IMR-90 (cell line): Measurements from ENCODE around the gene SETD2. TPM values are rescaled to one million over a fixed set of nuclear protein-coding genes. Genes with fewer than 3 reads are reported as not detected.
A peak's percentile ranks its signal among the peaks of the same experiment; 100 is the strongest.

ENCODE experiments used
- ATAC-seq: fragments of 200-7000 bp; cut with Tn5 transposase; 2 replicates; pipeline ENCODE4 v1.9.1; 2020; ENCODE audit warnings: low read depth, mild to moderate bottlenecking, moderate library complexity
- BruUV-seq: library from RNA; stranded (reverse); fragments of 400-500 nt; replicated peaks from 2 replicates; lab custom pipeline; 2021; lab: Mats Ljungman, UMichigan
- CTCF ChIA-PET: fragments of 300-600 bp; formaldehyde crosslinking; extraction: SDS; loops from one replicate; lab custom pipeline; 2021; ENCODE audit warnings: antibody characterized with exemption; lab: Yijun Ruan, JAX
- POLR2A ChIA-PET: fragments of 300-600 bp; sonication (Branson Sonifier 250); formaldehyde crosslinking; loops from one replicate; lab custom pipeline; 2022; ENCODE audit warnings: antibody characterized with exemption; ENCODE audit not compliant: unreplicated experiment; lab: Charles Lee
- DNase-seq: peaks from one replicate; pipeline ENCODE4 v3.0.0; 2013
- H2AFZ ChIP-seq: replicated peaks from 2 replicates; pipeline ENCODE3; 2013; ENCODE audit warnings: low read length, mild to moderate bottlenecking; ENCODE audit not compliant: poor library complexity
- H2AK5ac ChIP-seq: 2 replicates; pipeline ENCODE4 v1.6.1; 2013; ENCODE audit warnings: low read depth, low read length, inconsistent platforms
- H2AK9ac ChIP-seq: replicated peaks from 2 replicates; pipeline ENCODE3; 2013; ENCODE audit warnings: mild to moderate bottlenecking, low read depth, low read length, moderate library complexity; ENCODE audit not compliant: poor library complexity
- H2BK120ac ChIP-seq: 2 replicates; pipeline ENCODE4 v1.6.1; 2013; ENCODE audit warnings: low read depth, low read length, inconsistent platforms
- H2BK15ac ChIP-seq: 3 replicates; pipeline ENCODE4 v1.6.1; 2013; ENCODE audit warnings: low read depth, low read length, inconsistent platforms
- H2BK20ac ChIP-seq: 2 replicates; pipeline ENCODE4 v1.6.1; 2013; ENCODE audit warnings: low read depth, mild to moderate bottlenecking, inconsistent platforms, low read length, moderate library complexity
- H2BK5ac ChIP-seq: 2 replicates; pipeline ENCODE4 v1.6.1; 2013; ENCODE audit warnings: mild to moderate bottlenecking, low read depth, low read length, inconsistent platforms; ENCODE audit not compliant: poor library complexity, severe bottlenecking
- H3K14ac ChIP-seq: replicated peaks from 2 replicates; pipeline ENCODE4 v1.6.1; 2013; ENCODE audit warnings: low read depth, low read length, inconsistent platforms
- H3K18ac ChIP-seq: 2 replicates; pipeline ENCODE4 v1.6.1; 2013; ENCODE audit warnings: low read depth, low read length, control low read depth
- H3K23ac ChIP-seq: 2 replicates; pipeline ENCODE4 v1.6.1; 2013; ENCODE audit warnings: low read depth, low read length, inconsistent platforms
- H3K27ac ChIP-seq: 2 replicates; pipeline ENCODE4 v1.5.1; 2013; ENCODE audit warnings: mild to moderate bottlenecking, control low read depth, low read length; ENCODE audit not compliant: insufficient read depth
- H3K27me3 ChIP-seq: 2 replicates; pipeline ENCODE4 v1.6.1; 2013; ENCODE audit warnings: low read length; ENCODE audit not compliant: control insufficient read depth, insufficient read depth
- H3K36me3 ChIP-seq: 2 replicates; pipeline ENCODE4 v1.6.1; 2013; ENCODE audit warnings: low read length, mixed read lengths; ENCODE audit not compliant: control insufficient read depth, insufficient read depth
- H3K4ac ChIP-seq: 2 replicates; pipeline ENCODE4 v1.6.1; 2013; ENCODE audit warnings: low read depth, low read length, inconsistent platforms
- H3K4me1 ChIP-seq: 2 replicates; pipeline ENCODE4 v1.6.1; 2013; ENCODE audit warnings: low read length, mixed read lengths; ENCODE audit not compliant: control insufficient read depth, insufficient read depth
- H3K4me2 ChIP-seq: 2 replicates; pipeline ENCODE4 v1.6.1; 2013; ENCODE audit warnings: low read depth, mild to moderate bottlenecking, control low read depth, low read length, moderate library complexity
- H3K4me3 ChIP-seq: 2 replicates; pipeline ENCODE4 v1.5.1; 2013; ENCODE audit warnings: low read depth, mild to moderate bottlenecking, control low read depth, low read length, moderate library complexity; ENCODE audit not compliant: insufficient read depth
- H3K56ac ChIP-seq: 2 replicates; pipeline ENCODE4 v1.6.1; 2013; ENCODE audit warnings: low read length, inconsistent platforms; ENCODE audit not compliant: insufficient read depth; ENCODE audit errors: extremely low read depth
- H3K79me1 ChIP-seq, 2 experiments: 2 replicates each; pipeline ENCODE4 v1.6.1; 2013; ENCODE audit warnings: low read length in 2 of 2, inconsistent platforms in 1 of 2, low read depth in 1 of 2
- H3K9ac ChIP-seq: 2 replicates; pipeline ENCODE4 v1.6.1; 2013; ENCODE audit warnings: low read depth, low read length, control low read depth
- H3K9me1 ChIP-seq: 2 replicates; pipeline ENCODE4 v1.6.1; 2013; ENCODE audit warnings: low read length, inconsistent platforms; ENCODE audit not compliant: insufficient read depth
- H3K9me3 ChIP-seq: 2 replicates; pipeline ENCODE4 v1.6.1; 2013; ENCODE audit warnings: low read length; ENCODE audit not compliant: control insufficient read depth, insufficient read depth
- H4K20me1 ChIP-seq: 2 replicates; pipeline ENCODE4 v1.6.1; 2013; ENCODE audit warnings: low read length, inconsistent platforms; ENCODE audit not compliant: insufficient read depth
- H4K5ac ChIP-seq: 2 replicates; pipeline ENCODE4 v1.6.1; 2013; ENCODE audit warnings: mild to moderate bottlenecking, low read depth, low read length, control low read depth
- H4K8ac ChIP-seq, 2 experiments: 2 replicates each; pipeline ENCODE4 v1.6.1; 2013; ENCODE audit warnings: low read depth in 2 of 2, low read length in 2 of 2, control low read depth in 1 of 2, inconsistent platforms in 1 of 2
- H4K91ac ChIP-seq: 2 replicates; pipeline ENCODE4 v1.6.1; 2013; ENCODE audit warnings: low read depth, low read length, inconsistent platforms; ENCODE audit not compliant: insufficient read depth
- BHLHE40 ChIP-seq: fragments of 150-350 bp; IDR thresholded peaks from 2 replicates; pipeline ENCODE4 v1.6.1; 2016; ENCODE audit warnings: mild to moderate bottlenecking, low read depth, low read length
- CEBPB ChIP-seq: IDR thresholded peaks from 2 replicates; pipeline ENCODE4 v1.6.1; 2012; ENCODE audit warnings: low read depth, low read length, improper control_type of control experiment
- CHD1 ChIP-seq: IDR thresholded peaks from 2 replicates; pipeline ENCODE4 v1.6.1; 2012; ENCODE audit warnings: low read depth, low read length, improper control_type of control experiment
- FOS ChIP-seq: fragments of 150-350 bp; IDR thresholded peaks from 2 replicates; pipeline ENCODE4 v1.6.1; 2016; ENCODE audit warnings: low read depth, low read length
- MAFK ChIP-seq: IDR thresholded peaks from 2 replicates; pipeline ENCODE4 v1.6.1; 2012; ENCODE audit warnings: low read depth, low read length, improper control_type of control experiment
- MAZ ChIP-seq: IDR thresholded peaks from 2 replicates; pipeline ENCODE4 v1.6.1; 2012; ENCODE audit warnings: low read depth, mild to moderate bottlenecking, low read length, improper control_type of control experiment, moderate library complexity, borderline replicate concordance
- MXI1 ChIP-seq: IDR thresholded peaks from 2 replicates; pipeline ENCODE4 v1.6.1; 2012; ENCODE audit warnings: low read depth, mild to moderate bottlenecking, low read length, moderate library complexity, borderline replicate concordance
- NFE2L2 ChIP-seq: fragments of 150-350 bp; IDR thresholded peaks from 2 replicates; pipeline ENCODE4 v1.6.1; 2016; ENCODE audit warnings: low read depth, mild to moderate bottlenecking, low read length
- POLR2A ChIP-seq: IDR thresholded peaks from 2 replicates; pipeline ENCODE4 v1.6.1; 2012; ENCODE audit warnings: mild to moderate bottlenecking, low read depth, low read length
- RAD21 ChIP-seq: IDR thresholded peaks from 2 replicates; pipeline ENCODE4 v1.6.1; 2012; ENCODE audit warnings: low read length, improper control_type of control experiment
- RCOR1 ChIP-seq: IDR thresholded peaks from 2 replicates; pipeline ENCODE4 v1.6.1; 2012; ENCODE audit warnings: mild to moderate bottlenecking, low read length, improper control_type of control experiment; ENCODE audit not compliant: insufficient replicate concordance
- RFX5 ChIP-seq: IDR thresholded peaks from 2 replicates; pipeline ENCODE4 v1.8.0; 2012; ENCODE audit warnings: low read depth, mild to moderate bottlenecking, low read length, moderate library complexity
- SMC3 ChIP-seq: fragments of 150-350 bp; IDR thresholded peaks from 2 replicates; pipeline ENCODE4 v1.6.1; 2016; ENCODE audit warnings: low read depth, mild to moderate bottlenecking, antibody characterized with exemption, low read length, moderate library complexity
- WGBS, 2 experiments: methylation state at CpG; one replicate each; pipeline versions ENCODE4 v1.1.5 to v1.1.7; 2013; ENCODE audit warnings: missing lambda C conversion rate in 2 of 2; ENCODE audit not compliant: insufficient read length in 1 of 2; ENCODE audit errors: extremely low coverage in 2 of 2; 5-methylcytosine and 5-hydroxymethylcytosine counted together
- dilution Hi-C: fragments of 300-500 bp; cut with HindIII; formaldehyde crosslinking; loops from one replicate; pipeline ENCODE4 v1.14.3; 2018; ENCODE audit warnings: low sequenced_read_pairs; ENCODE audit not compliant: unreplicated experiment
- in situ Hi-C: fragments of 300-500 bp; cut with MboI; formaldehyde crosslinking; loops from 3 replicates; pipeline ENCODE4 v1.14.3; 2019; ENCODE audit warnings: low sequenced_read_pairs, inconsistent platforms, mixed read lengths
- intact Hi-C: fragments of 100-400 bp; cut with micrococcal nuclease; formaldehyde crosslinking; loops from 2 replicates; pipeline ENCODE4 v1.10.0; 2022
- polyA plus RNA-seq, 3 experiments: library from polyadenylated mRNA; depleted of rRNA; stranded (reverse); fragments of >200 nt; gene quantifications; 2 replicates each; pipeline ENCODE4 v1.2.3, GENCODE V29; 2012; ENCODE audit warnings: low replicate concordance in 1 of 3
- total RNA-seq: library from RNA; depleted of rRNA; stranded (reverse); fragments of >200 nt; gene quantifications from 2 replicates; pipeline ENCODE4 v1.2.3, GENCODE V29; 2012
- TF ChIP-seq, protein P1 (sequence below): fragments of 150-350 bp; IDR thresholded peaks from 2 replicates; pipeline ENCODE4 v1.6.1; 2016; ENCODE audit warnings: low read depth, mild to moderate bottlenecking, low read length, moderate library complexity, borderline replicate concordance
- TF ChIP-seq, protein P2 (sequence below): conservative IDR thresholded peaks from 2 replicates; pipeline ENCODE4 v1.5.1; 2012; ENCODE audit warnings: mild to moderate bottlenecking, low read depth, low read length, improper control_type of control experiment
- TF ChIP-seq, protein P3 (sequence below): fragments of 150-350 bp; IDR thresholded peaks from 2 replicates; pipeline ENCODE4 v1.6.1; 2017; ENCODE audit warnings: mild to moderate bottlenecking, antibody characterized with exemption, low read length, low read depth

Gene SETD2
- total and polyA plus RNA-seq, 2 of the 4 experiments (the other 2 are of a cell fraction): 18.3 to 20.1 TPM

DNA sequence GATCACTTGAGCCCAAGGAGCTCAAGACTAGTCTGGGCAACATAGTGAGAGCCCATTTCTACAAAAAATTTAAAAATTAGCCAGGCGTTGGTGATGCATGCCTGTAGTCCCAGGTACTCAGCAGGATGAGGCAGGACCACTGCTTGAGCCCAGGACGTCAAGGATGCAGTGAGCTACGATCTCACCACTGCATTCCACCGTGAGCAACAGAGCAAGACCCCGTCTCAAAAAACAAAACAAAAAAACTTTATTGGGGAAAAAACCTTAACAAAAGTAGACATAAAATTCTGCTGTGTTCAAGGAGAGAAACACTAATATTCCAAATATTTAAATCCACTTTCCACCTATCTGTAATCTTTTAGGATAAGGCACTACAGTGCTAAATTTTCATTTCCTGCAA lies 20.8 kb downstream of the SETD2 start:
- Histone ChIP-seq H2BK15ac (no peak overlapping the region), H2AK9ac (no peak overlapping the region), H3K4me2 (no peak overlapping the region), H2BK20ac (no peak overlapping the region), H3K4me1 (no peaks in the 10 kb centered on the region; the same call in 1 of the 2 replicates), H2BK120ac (no peak overlapping the region), H3K9me1 (peaks cover 11% of the 10 kb centered on the region), H3K4me3 (no peak overlapping the region), H4K91ac (no peak overlapping the region), H4K5ac (no peak overlapping the region), H3K4ac (no peak overlapping the region), H2AK5ac (no peak overlapping the region; the same call in 1 of the 2 replicates), H3K9ac (no peak overlapping the region), H4K20me1 (peaks cover 84% of the 10 kb centered on the region), H3K36me3 (no peaks in the 10 kb centered on the region), H3K18ac (no peak overlapping the region), H3K27me3 (no peaks in the 10 kb centered on the region), H3K27ac (no peak overlapping the region), H3K9me3 (no peaks in the 10 kb centered on the region), H2BK5ac (no peak overlapping the region), H4K8ac (0 out of 4 replicates have a peak overlapping the region, but pooled peaks of 1 of the 2 experiments have one; percentile 21), H2AFZ (no peak overlapping the region), H3K23ac (no peak overlapping the region), H3K79me1 (peaks cover 2 to 63% of the 10 kb centered on the region in 2 experiments; a peak in 3 of 4 replicates), H3K14ac (no peak overlapping the region), H3K56ac (no peak overlapping the region)
- POLR2A ChIA-PET: no interaction called here
- DNase-seq (no peak), ATAC-seq (no peak)
- intact Hi-C loops (no loop called here), in situ Hi-C loops (no loop called here), dilution Hi-C loops (no loop called here)
- no TSS peak for BruUV-seq
- no peak for TF ChIP-seq BHLHE40
- no peak for TF ChIP-seq SMC3
- TF ChIP-seq CHD1: no peak
- no peak for TF ChIP-seq RAD21
- no peak for TF ChIP-seq MAFK
- TF ChIP-seq, protein P1, sequence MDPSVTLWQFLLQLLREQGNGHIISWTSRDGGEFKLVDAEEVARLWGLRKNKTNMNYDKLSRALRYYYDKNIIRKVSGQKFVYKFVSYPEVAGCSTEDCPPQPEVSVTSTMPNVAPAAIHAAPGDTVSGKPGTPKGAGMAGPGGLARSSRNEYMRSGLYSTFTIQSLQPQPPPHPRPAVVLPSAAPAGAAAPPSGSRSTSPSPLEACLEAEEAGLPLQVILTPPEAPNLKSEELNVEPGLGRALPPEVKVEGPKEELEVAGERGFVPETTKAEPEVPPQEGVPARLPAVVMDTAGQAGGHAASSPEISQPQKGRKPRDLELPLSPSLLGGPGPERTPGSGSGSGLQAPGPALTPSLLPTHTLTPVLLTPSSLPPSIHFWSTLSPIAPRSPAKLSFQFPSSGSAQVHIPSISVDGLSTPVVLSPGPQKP: no peak
- no peak for TF ChIP-seq NFE2L2
- TF ChIP-seq RFX5: no peak
- TF ChIP-seq MAZ: no peak
- TF ChIP-seq, protein P2, sequence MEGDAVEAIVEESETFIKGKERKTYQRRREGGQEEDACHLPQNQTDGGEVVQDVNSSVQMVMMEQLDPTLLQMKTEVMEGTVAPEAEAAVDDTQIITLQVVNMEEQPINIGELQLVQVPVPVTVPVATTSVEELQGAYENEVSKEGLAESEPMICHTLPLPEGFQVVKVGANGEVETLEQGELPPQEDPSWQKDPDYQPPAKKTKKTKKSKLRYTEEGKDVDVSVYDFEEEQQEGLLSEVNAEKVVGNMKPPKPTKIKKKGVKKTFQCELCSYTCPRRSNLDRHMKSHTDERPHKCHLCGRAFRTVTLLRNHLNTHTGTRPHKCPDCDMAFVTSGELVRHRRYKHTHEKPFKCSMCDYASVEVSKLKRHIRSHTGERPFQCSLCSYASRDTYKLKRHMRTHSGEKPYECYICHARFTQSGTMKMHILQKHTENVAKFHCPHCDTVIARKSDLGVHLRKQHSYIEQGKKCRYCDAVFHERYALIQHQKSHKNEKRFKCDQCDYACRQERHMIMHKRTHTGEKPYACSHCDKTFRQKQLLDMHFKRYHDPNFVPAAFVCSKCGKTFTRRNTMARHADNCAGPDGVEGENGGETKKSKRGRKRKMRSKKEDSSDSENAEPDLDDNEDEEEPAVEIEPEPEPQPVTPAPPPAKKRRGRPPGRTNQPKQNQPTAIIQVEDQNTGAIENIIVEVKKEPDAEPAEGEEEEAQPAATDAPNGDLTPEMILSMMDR: no peak
- no peak for TF ChIP-seq POLR2A
- TF ChIP-seq, protein P3, sequence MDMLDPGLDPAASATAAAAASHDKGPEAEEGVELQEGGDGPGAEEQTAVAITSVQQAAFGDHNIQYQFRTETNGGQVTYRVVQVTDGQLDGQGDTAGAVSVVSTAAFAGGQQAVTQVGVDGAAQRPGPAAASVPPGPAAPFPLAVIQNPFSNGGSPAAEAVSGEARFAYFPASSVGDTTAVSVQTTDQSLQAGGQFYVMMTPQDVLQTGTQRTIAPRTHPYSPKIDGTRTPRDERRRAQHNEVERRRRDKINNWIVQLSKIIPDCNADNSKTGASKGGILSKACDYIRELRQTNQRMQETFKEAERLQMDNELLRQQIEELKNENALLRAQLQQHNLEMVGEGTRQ: no peak
- no peak for TF ChIP-seq RCOR1
- TF ChIP-seq CEBPB: no peak
- no peak for TF ChIP-seq FOS
- no peak for TF ChIP-seq MXI1
- CTCF ChIA-PET: no interaction called here
- WGBS, 2 experiments: 100% methylated on average over 1 of the region's 5 CpGs; no CpG with 5 or more reads in 1 of the 2 experiments
